IMR-90 (cell line): ENCODE data around the gene RBM5. TPM values are rescaled to one million over a fixed set of nuclear protein-coding genes. Genes with fewer than 3 reads are reported as not detected.

Experiments
- ATAC-seq: fragments of 200-7000 bp; cut with Tn5 transposase; 2 replicates; pipeline ENCODE4 v1.9.1; 2020; ENCODE audit warnings: low read depth, mild to moderate bottlenecking, moderate library complexity
- BruUV-seq: library from RNA; stranded (reverse); fragments of 400-500 nt; replicated peaks from 2 replicates; lab custom pipeline; 2021; lab: Mats Ljungman, UMichigan
- CTCF ChIA-PET: fragments of 300-600 bp; formaldehyde crosslinking; extraction: SDS; loops from one replicate; lab custom pipeline; 2021; ENCODE audit warnings: antibody characterized with exemption; lab: Yijun Ruan, JAX
- POLR2A ChIA-PET: fragments of 300-600 bp; sonication (Branson Sonifier 250); formaldehyde crosslinking; loops from one replicate; lab custom pipeline; 2022; ENCODE audit warnings: antibody characterized with exemption; ENCODE audit not compliant: unreplicated experiment; lab: Charles Lee
- DNase-seq: peaks from one replicate; pipeline ENCODE4 v3.0.0; 2013
- H2AFZ ChIP-seq: replicated peaks from 2 replicates; pipeline ENCODE3; 2013; ENCODE audit warnings: low read length, mild to moderate bottlenecking; ENCODE audit not compliant: poor library complexity
- H2AK5ac ChIP-seq: 2 replicates; pipeline ENCODE4 v1.6.1; 2013; ENCODE audit warnings: low read depth, low read length, inconsistent platforms
- H2AK9ac ChIP-seq: replicated peaks from 2 replicates; pipeline ENCODE3; 2013; ENCODE audit warnings: mild to moderate bottlenecking, low read depth, low read length, moderate library complexity; ENCODE audit not compliant: poor library complexity
- H2BK120ac ChIP-seq: 2 replicates; pipeline ENCODE4 v1.6.1; 2013; ENCODE audit warnings: low read depth, low read length, inconsistent platforms
- H2BK15ac ChIP-seq: 3 replicates; pipeline ENCODE4 v1.6.1; 2013; ENCODE audit warnings: low read depth, low read length, inconsistent platforms
- H2BK20ac ChIP-seq: 2 replicates; pipeline ENCODE4 v1.6.1; 2013; ENCODE audit warnings: low read depth, mild to moderate bottlenecking, inconsistent platforms, low read length, moderate library complexity
- H2BK5ac ChIP-seq: 2 replicates; pipeline ENCODE4 v1.6.1; 2013; ENCODE audit warnings: mild to moderate bottlenecking, low read depth, low read length, inconsistent platforms; ENCODE audit not compliant: poor library complexity, severe bottlenecking
- H3K14ac ChIP-seq: replicated peaks from 2 replicates; pipeline ENCODE4 v1.6.1; 2013; ENCODE audit warnings: low read depth, low read length, inconsistent platforms
- H3K18ac ChIP-seq: 2 replicates; pipeline ENCODE4 v1.6.1; 2013; ENCODE audit warnings: low read depth, low read length, control low read depth
- H3K23ac ChIP-seq: 2 replicates; pipeline ENCODE4 v1.6.1; 2013; ENCODE audit warnings: low read depth, low read length, inconsistent platforms
- H3K27ac ChIP-seq: 2 replicates; pipeline ENCODE4 v1.5.1; 2013; ENCODE audit warnings: mild to moderate bottlenecking, control low read depth, low read length; ENCODE audit not compliant: insufficient read depth
- H3K27me3 ChIP-seq: 2 replicates; pipeline ENCODE4 v1.6.1; 2013; ENCODE audit warnings: low read length; ENCODE audit not compliant: control insufficient read depth, insufficient read depth
- H3K36me3 ChIP-seq: 2 replicates; pipeline ENCODE4 v1.6.1; 2013; ENCODE audit warnings: low read length, mixed read lengths; ENCODE audit not compliant: control insufficient read depth, insufficient read depth
- H3K4ac ChIP-seq: 2 replicates; pipeline ENCODE4 v1.6.1; 2013; ENCODE audit warnings: low read depth, low read length, inconsistent platforms
- H3K4me1 ChIP-seq: 2 replicates; pipeline ENCODE4 v1.6.1; 2013; ENCODE audit warnings: low read length, mixed read lengths; ENCODE audit not compliant: control insufficient read depth, insufficient read depth
- H3K4me2 ChIP-seq: 2 replicates; pipeline ENCODE4 v1.6.1; 2013; ENCODE audit warnings: low read depth, mild to moderate bottlenecking, control low read depth, low read length, moderate library complexity
- H3K4me3 ChIP-seq: 2 replicates; pipeline ENCODE4 v1.5.1; 2013; ENCODE audit warnings: low read depth, mild to moderate bottlenecking, control low read depth, low read length, moderate library complexity; ENCODE audit not compliant: insufficient read depth
- H3K56ac ChIP-seq: 2 replicates; pipeline ENCODE4 v1.6.1; 2013; ENCODE audit warnings: low read length, inconsistent platforms; ENCODE audit not compliant: insufficient read depth; ENCODE audit errors: extremely low read depth
- H3K79me1 ChIP-seq, 2 experiments: 2 replicates each; pipeline ENCODE4 v1.6.1; 2013; ENCODE audit warnings: low read length in 2 of 2, inconsistent platforms in 1 of 2, low read depth in 1 of 2
- H3K9ac ChIP-seq: 2 replicates; pipeline ENCODE4 v1.6.1; 2013; ENCODE audit warnings: low read depth, low read length, control low read depth
- H3K9me1 ChIP-seq: 2 replicates; pipeline ENCODE4 v1.6.1; 2013; ENCODE audit warnings: low read length, inconsistent platforms; ENCODE audit not compliant: insufficient read depth
- H3K9me3 ChIP-seq: 2 replicates; pipeline ENCODE4 v1.6.1; 2013; ENCODE audit warnings: low read length; ENCODE audit not compliant: control insufficient read depth, insufficient read depth
- H4K20me1 ChIP-seq: 2 replicates; pipeline ENCODE4 v1.6.1; 2013; ENCODE audit warnings: low read length, inconsistent platforms; ENCODE audit not compliant: insufficient read depth
- H4K5ac ChIP-seq: 2 replicates; pipeline ENCODE4 v1.6.1; 2013; ENCODE audit warnings: mild to moderate bottlenecking, low read depth, low read length, control low read depth
- H4K8ac ChIP-seq, 2 experiments: 2 replicates each; pipeline ENCODE4 v1.6.1; 2013; ENCODE audit warnings: low read depth in 2 of 2, low read length in 2 of 2, control low read depth in 1 of 2, inconsistent platforms in 1 of 2
- H4K91ac ChIP-seq: 2 replicates; pipeline ENCODE4 v1.6.1; 2013; ENCODE audit warnings: low read depth, low read length, inconsistent platforms; ENCODE audit not compliant: insufficient read depth
- BHLHE40 ChIP-seq: fragments of 150-350 bp; IDR thresholded peaks from 2 replicates; pipeline ENCODE4 v1.6.1; 2016; ENCODE audit warnings: mild to moderate bottlenecking, low read depth, low read length
- FOS ChIP-seq: fragments of 150-350 bp; IDR thresholded peaks from 2 replicates; pipeline ENCODE4 v1.6.1; 2016; ENCODE audit warnings: low read depth, low read length
- RAD21 ChIP-seq: IDR thresholded peaks from 2 replicates; pipeline ENCODE4 v1.6.1; 2012; ENCODE audit warnings: low read length, improper control_type of control experiment
- RCOR1 ChIP-seq: IDR thresholded peaks from 2 replicates; pipeline ENCODE4 v1.6.1; 2012; ENCODE audit warnings: mild to moderate bottlenecking, low read length, improper control_type of control experiment; ENCODE audit not compliant: insufficient replicate concordance
- RFX5 ChIP-seq: IDR thresholded peaks from 2 replicates; pipeline ENCODE4 v1.8.0; 2012; ENCODE audit warnings: low read depth, mild to moderate bottlenecking, low read length, moderate library complexity
- SMC3 ChIP-seq: fragments of 150-350 bp; IDR thresholded peaks from 2 replicates; pipeline ENCODE4 v1.6.1; 2016; ENCODE audit warnings: low read depth, mild to moderate bottlenecking, antibody characterized with exemption, low read length, moderate library complexity
- WGBS, 2 experiments: methylation state at CpG; one replicate each; pipeline versions ENCODE4 v1.1.5 to v1.1.7; 2013; ENCODE audit warnings: missing lambda C conversion rate in 2 of 2; ENCODE audit not compliant: insufficient read length in 1 of 2; ENCODE audit errors: extremely low coverage in 2 of 2; 5-methylcytosine and 5-hydroxymethylcytosine counted together
- dilution Hi-C: fragments of 300-500 bp; cut with HindIII; formaldehyde crosslinking; loops from one replicate; pipeline ENCODE4 v1.14.3; 2018; ENCODE audit warnings: low sequenced_read_pairs; ENCODE audit not compliant: unreplicated experiment
- in situ Hi-C: fragments of 300-500 bp; cut with MboI; formaldehyde crosslinking; loops from 3 replicates; pipeline ENCODE4 v1.14.3; 2019; ENCODE audit warnings: low sequenced_read_pairs, inconsistent platforms, mixed read lengths
- intact Hi-C: fragments of 100-400 bp; cut with micrococcal nuclease; formaldehyde crosslinking; loops from 2 replicates; pipeline ENCODE4 v1.10.0; 2022
- polyA plus RNA-seq, 3 experiments: library from polyadenylated mRNA; depleted of rRNA; stranded (reverse); fragments of >200 nt; gene quantifications; 2 replicates each; pipeline ENCODE4 v1.2.3, GENCODE V29; 2012; ENCODE audit warnings: low replicate concordance in 1 of 3
- total RNA-seq: library from RNA; depleted of rRNA; stranded (reverse); fragments of >200 nt; gene quantifications from 2 replicates; pipeline ENCODE4 v1.2.3, GENCODE V29; 2012
- TF ChIP-seq, protein P1 (sequence below): fragments of 150-350 bp; IDR thresholded peaks from 2 replicates; pipeline ENCODE4 v1.6.1; 2016; ENCODE audit warnings: low read depth, mild to moderate bottlenecking, low read length, moderate library complexity, borderline replicate concordance
- TF ChIP-seq, protein P2 (sequence below): conservative IDR thresholded peaks from 2 replicates; pipeline ENCODE4 v1.5.1; 2012; ENCODE audit warnings: mild to moderate bottlenecking, low read depth, low read length, improper control_type of control experiment

Gene RBM5
- total and polyA plus RNA-seq, 2 of the 4 experiments (the other 2 are of a cell fraction), result 121 to 155 TPM

DNA sequence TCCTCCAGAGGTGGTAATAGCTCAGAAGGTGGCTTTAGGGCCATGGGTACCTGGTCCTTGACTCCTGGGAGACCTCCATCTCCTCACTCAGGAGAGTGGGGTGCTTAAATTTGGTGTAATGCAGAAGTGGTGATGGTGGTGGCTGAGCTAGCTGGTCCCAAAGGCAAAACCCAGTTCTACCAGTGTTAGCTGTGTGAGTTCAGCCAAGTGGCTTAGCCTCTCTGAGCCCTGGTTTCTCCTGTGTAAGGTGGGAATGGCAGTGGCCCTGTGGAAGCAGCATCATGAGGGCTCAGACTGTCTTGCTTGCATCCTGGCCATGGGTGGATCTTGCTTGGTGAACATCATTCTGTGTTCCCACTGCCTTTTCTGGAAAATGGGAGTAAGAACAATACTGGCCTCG, 75.8 kb downstream of the RBM5 start:
- peak overlapping the region; percentile 81 for H3K23ac ChIP-seq
- no TSS peak for BruUV-seq
- peak overlapping the region; percentile 79 for H2BK20ac ChIP-seq
- H2BK5ac ChIP-seq, result peak overlapping the region; percentile 74
- H3K14ac ChIP-seq, result peak overlapping the region; percentile 79
- H4K8ac ChIP-seq, result peak overlapping the region; percentile 20 to 83; a peak in 3 of 4 replicates
- H3K36me3 ChIP-seq, result peaks cover 14% of the 10 kb centered on the region; the same call in 1 of the 2 replicates
- H2BK15ac ChIP-seq, result peak overlapping the region; percentile 89; the same call in 1 of the 3 replicates
- peak overlapping the region; percentile 76 for H2AK9ac ChIP-seq
- H2AK5ac ChIP-seq, result peak overlapping the region; percentile 95
- no peak overlapping the region for H3K56ac ChIP-seq
- peaks cover 34% of the 10 kb centered on the region for H3K9me1 ChIP-seq
- H4K5ac ChIP-seq, result peak overlapping the region; percentile 34; the same call in 1 of the 2 replicates
- ATAC-seq (no peak), DNase-seq (no peak)
- dilution Hi-C loops, result no loop called here
- H4K20me1 ChIP-seq, result 0 out of 2 replicates have a peak, but pooled peaks cover 4% of the 10 kb centered on the region
- peaks cover 10 to 77% of the 10 kb centered on the region in 2 experiments; a peak in 2 of 4 replicates for H3K79me1 ChIP-seq
- H3K4me2 ChIP-seq, result peak overlapping the region; percentile 63
- H3K27me3 ChIP-seq, result no peaks in the 10 kb centered on the region
- in situ Hi-C loops, result no loop called here
- no peak overlapping the region for H3K4me3 ChIP-seq
- ChIA-PET CTCF (interaction anchor here (0.7 kb wide), 1 partner anchor 24 kb away, joined by 3 read pairs; no protein-coding TSS in a partner anchor), POLR2A (no interaction called here)
- WGBS, 2 experiments, result no CpG with 5 or more reads among the region's 1 CpG
- peak overlapping the region; percentile 81 for H2BK120ac ChIP-seq
- intact Hi-C loops, result loop anchor here (2.0 kb wide), 1 partner anchor 62 kb away; no protein-coding TSS in a partner anchor
- H3K27ac ChIP-seq, result peak overlapping the region; percentile 25
- H3K18ac ChIP-seq, result peak overlapping the region; percentile 42
- TF ChIP-seq RAD21, result no peak
- TF ChIP-seq BHLHE40, result no peak
- TF ChIP-seq SMC3, result no peak
- TF ChIP-seq, protein P1, sequence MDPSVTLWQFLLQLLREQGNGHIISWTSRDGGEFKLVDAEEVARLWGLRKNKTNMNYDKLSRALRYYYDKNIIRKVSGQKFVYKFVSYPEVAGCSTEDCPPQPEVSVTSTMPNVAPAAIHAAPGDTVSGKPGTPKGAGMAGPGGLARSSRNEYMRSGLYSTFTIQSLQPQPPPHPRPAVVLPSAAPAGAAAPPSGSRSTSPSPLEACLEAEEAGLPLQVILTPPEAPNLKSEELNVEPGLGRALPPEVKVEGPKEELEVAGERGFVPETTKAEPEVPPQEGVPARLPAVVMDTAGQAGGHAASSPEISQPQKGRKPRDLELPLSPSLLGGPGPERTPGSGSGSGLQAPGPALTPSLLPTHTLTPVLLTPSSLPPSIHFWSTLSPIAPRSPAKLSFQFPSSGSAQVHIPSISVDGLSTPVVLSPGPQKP, result no peak
- TF ChIP-seq FOS, result no peak
- no peak for TF ChIP-seq RFX5
- no peak for TF ChIP-seq RCOR1
- TF ChIP-seq, protein P2, sequence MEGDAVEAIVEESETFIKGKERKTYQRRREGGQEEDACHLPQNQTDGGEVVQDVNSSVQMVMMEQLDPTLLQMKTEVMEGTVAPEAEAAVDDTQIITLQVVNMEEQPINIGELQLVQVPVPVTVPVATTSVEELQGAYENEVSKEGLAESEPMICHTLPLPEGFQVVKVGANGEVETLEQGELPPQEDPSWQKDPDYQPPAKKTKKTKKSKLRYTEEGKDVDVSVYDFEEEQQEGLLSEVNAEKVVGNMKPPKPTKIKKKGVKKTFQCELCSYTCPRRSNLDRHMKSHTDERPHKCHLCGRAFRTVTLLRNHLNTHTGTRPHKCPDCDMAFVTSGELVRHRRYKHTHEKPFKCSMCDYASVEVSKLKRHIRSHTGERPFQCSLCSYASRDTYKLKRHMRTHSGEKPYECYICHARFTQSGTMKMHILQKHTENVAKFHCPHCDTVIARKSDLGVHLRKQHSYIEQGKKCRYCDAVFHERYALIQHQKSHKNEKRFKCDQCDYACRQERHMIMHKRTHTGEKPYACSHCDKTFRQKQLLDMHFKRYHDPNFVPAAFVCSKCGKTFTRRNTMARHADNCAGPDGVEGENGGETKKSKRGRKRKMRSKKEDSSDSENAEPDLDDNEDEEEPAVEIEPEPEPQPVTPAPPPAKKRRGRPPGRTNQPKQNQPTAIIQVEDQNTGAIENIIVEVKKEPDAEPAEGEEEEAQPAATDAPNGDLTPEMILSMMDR, result no peak
- peaks cover 54% of the 10 kb centered on the region for H3K4me1 ChIP-seq
- no peaks in the 10 kb centered on the region for H3K9me3 ChIP-seq
- 0 out of 2 replicates have a peak overlapping the region, but pooled peaks have one; percentile 9 for H3K9ac ChIP-seq
- peak overlapping the region; percentile 87 for H3K4ac ChIP-seq
- peak overlapping the region; percentile 26 for H2AFZ ChIP-seq
- peak overlapping the region; percentile 76 for H4K91ac ChIP-seq
